HEK293 (cell line): ENCODE measurements around the gene RBM7.
A peak's percentile ranks its signal among the peaks of the same experiment; 100 is the strongest.

Source experiments
- CTCF ChIA-PET: fragments of 350-600 bp; formaldehyde crosslinking; extraction: SDS; loops from one replicate; lab custom pipeline; 2021; ENCODE audit warnings: antibody characterized with exemption; lab: Yijun Ruan, JAX
- POLR2A ChIA-PET: fragments of 300-600 bp; formaldehyde crosslinking; extraction: SDS; loops from one replicate; lab custom pipeline; 2020; ENCODE audit warnings: antibody characterized with exemption, inconsistent platforms; lab: Yijun Ruan, JAX
- H3K27ac ChIP-seq: fragments of 200-500 bp; sonication (Bioruptor generic); 2 replicates; pipeline ENCODE4 v1.5.1; 2014; ENCODE audit warnings: low read depth, low read length, control low read depth, inconsistent platforms; ENCODE audit errors: extremely low read depth
- H3K36me3 ChIP-seq, 2 experiments: fragments of 200-500 bp in 1 of 2; sonication (Bioruptor generic) in 1 of 2; 1 replicate in 1 of 2; 2 replicates in 1 of 2; pipeline ENCODE4 v1.5.1; 2014 to 2017; ENCODE audit warnings: inconsistent platforms in 2 of 2, low read length in 2 of 2; ENCODE audit not compliant: control insufficient read depth in 2 of 2, insufficient read depth in 1 of 2
- H3K4me1 ChIP-seq: fragments of 200-500 bp; sonication (Bioruptor generic); 2 replicates; pipeline ENCODE4 v1.5.1; 2014; ENCODE audit warnings: mild to moderate bottlenecking, low read length, inconsistent platforms; ENCODE audit not compliant: control insufficient read depth, insufficient read depth
- H3K4me3 ChIP-seq: 2 replicates; pipeline ENCODE4 v1.5.1; 2011; ENCODE audit warnings: low read depth, mild to moderate bottlenecking, control low read depth, low read length, moderate library complexity
- H3K9me3 ChIP-seq: fragments of 200-500 bp; sonication (Bioruptor generic); 2 replicates; pipeline ENCODE4 v1.5.1; 2014; ENCODE audit warnings: low read depth, low read length, inconsistent platforms; ENCODE audit not compliant: control insufficient read depth, insufficient read depth
- FEZF1 ChIP-seq: fragments of 450-650 bp; formaldehyde crosslinking; IDR thresholded peaks from 2 replicates; pipeline ENCODE4 v1.5.1; 2016; ENCODE audit warnings: missing biosample characterization, missing genetic modification characterization
- OVOL3 ChIP-seq: fragments of 450-650 bp; formaldehyde crosslinking; IDR thresholded peaks from 2 replicates; pipeline ENCODE4 v1.5.1; 2016; ENCODE audit warnings: missing biosample characterization, missing genetic modification characterization
- RBAK ChIP-seq: fragments of 450-650 bp; formaldehyde crosslinking; IDR thresholded peaks from 2 replicates; pipeline ENCODE4 v1.5.1; 2016; ENCODE audit warnings: missing biosample characterization, missing genetic modification characterization
- SCRT2 ChIP-seq: fragments of 450-650 bp; formaldehyde crosslinking; IDR thresholded peaks from 2 replicates; pipeline ENCODE4 v1.5.1; 2016; ENCODE audit warnings: missing biosample characterization, missing genetic modification characterization
- TRIM28 ChIP-seq: IDR thresholded peaks from 2 replicates; pipeline ENCODE4 v1.6.1; 2011; ENCODE audit warnings: low read length, control low read depth, borderline replicate concordance
- ZBTB1 ChIP-seq: fragments of 450-650 bp; formaldehyde crosslinking; IDR thresholded peaks from 2 replicates; pipeline ENCODE4 v1.5.1; 2016; ENCODE audit warnings: missing biosample characterization, missing genetic modification characterization
- ZNF202 ChIP-seq: fragments of 450-650 bp; formaldehyde crosslinking; IDR thresholded peaks from 2 replicates; pipeline ENCODE4 v1.5.1; 2016; ENCODE audit warnings: missing biosample characterization, missing genetic modification characterization, borderline replicate concordance
- ZNF530 ChIP-seq: fragments of 450-650 bp; formaldehyde crosslinking; IDR thresholded peaks from 2 replicates; pipeline ENCODE4 v1.5.1; 2016; ENCODE audit warnings: low read depth, missing biosample characterization, missing genetic modification characterization
- ZNF548 ChIP-seq: fragments of 450-650 bp; formaldehyde crosslinking; IDR thresholded peaks from 2 replicates; pipeline ENCODE4 v1.5.1; 2016; ENCODE audit warnings: missing biosample characterization, missing genetic modification characterization
- ZNF670 ChIP-seq: fragments of 450-650 bp; formaldehyde crosslinking; IDR thresholded peaks from 2 replicates; pipeline ENCODE4 v1.5.1; 2016; ENCODE audit warnings: missing biosample characterization, missing genetic modification characterization, low read depth
- ZNF777 ChIP-seq: fragments of 450-650 bp; formaldehyde crosslinking; IDR thresholded peaks from 2 replicates; pipeline ENCODE4 v1.5.1; 2017; ENCODE audit warnings: missing biosample characterization, missing genetic modification characterization, borderline replicate concordance
- TF ChIP-seq, protein P1 (sequence below): fragments of 450-650 bp; formaldehyde crosslinking; IDR thresholded peaks from 2 replicates; pipeline ENCODE4 v1.5.1; 2017; ENCODE audit warnings: missing biosample characterization, missing genetic modification characterization
- TF ChIP-seq, protein P2 (sequence below): fragments of 450-650 bp; formaldehyde crosslinking; IDR thresholded peaks from 2 replicates; pipeline ENCODE4 v1.5.1; 2017; ENCODE audit warnings: missing biosample characterization, missing genetic modification characterization
- TF ChIP-seq, protein P3 (sequence below): fragments of 450-650 bp; formaldehyde crosslinking; IDR thresholded peaks from 2 replicates; pipeline ENCODE4 v1.5.1; 2016; ENCODE audit warnings: missing biosample characterization, missing genetic modification characterization
- TF ChIP-seq, protein P4 (sequence below): fragments of 450-650 bp; IDR thresholded peaks from 2 replicates; pipeline ENCODE4 v1.5.1; 2018; ENCODE audit warnings: missing biosample characterization, mild to moderate bottlenecking, missing genetic modification characterization
- TF ChIP-seq, protein P5 (sequence below): fragments of 450-650 bp; formaldehyde crosslinking; IDR thresholded peaks from 2 replicates; pipeline ENCODE4 v1.5.1; 2016; ENCODE audit warnings: missing biosample characterization, missing genetic modification characterization

The RBM7 gene

DNA sequence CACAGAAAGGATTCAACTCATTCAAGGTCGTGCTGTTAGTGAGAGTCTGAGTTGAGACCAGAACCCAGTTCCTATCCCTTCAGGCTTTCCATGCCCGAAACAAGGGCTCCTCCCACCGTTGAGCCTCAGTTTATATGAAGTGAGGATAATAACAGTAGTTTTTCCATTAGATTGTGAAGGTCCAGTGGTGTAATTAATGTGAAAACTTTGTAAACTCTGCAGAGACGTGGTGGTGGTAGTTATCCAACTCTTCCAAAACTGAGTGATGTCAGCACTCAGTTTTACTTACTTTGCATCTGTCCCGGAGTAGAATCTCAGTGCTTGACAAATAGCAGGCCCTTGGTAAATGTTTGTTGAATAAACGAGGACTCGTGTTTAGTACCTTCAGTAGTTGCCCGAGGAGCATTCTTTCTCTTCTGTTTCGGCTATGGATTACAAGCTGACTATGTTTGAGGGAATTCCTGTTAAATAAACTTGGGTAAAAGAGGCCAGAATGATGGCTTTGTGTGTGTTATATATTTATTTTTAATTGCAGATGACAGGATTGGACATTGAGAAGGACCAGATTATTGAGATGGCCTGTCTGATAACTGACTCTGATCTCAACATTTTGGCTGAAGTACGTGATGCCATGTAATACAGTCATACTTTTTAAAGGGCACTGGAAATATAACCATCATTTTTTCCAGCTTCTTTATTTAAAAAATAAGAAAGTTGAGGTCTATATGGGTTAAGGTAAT is 39.8 kb downstream of the RBM7 start (continued):
- no peak for TF ChIP-seq RBAK (tag by site-specific recombination)
- no peak for TF ChIP-seq ZNF670 (tag by site-specific recombination)

DNA sequence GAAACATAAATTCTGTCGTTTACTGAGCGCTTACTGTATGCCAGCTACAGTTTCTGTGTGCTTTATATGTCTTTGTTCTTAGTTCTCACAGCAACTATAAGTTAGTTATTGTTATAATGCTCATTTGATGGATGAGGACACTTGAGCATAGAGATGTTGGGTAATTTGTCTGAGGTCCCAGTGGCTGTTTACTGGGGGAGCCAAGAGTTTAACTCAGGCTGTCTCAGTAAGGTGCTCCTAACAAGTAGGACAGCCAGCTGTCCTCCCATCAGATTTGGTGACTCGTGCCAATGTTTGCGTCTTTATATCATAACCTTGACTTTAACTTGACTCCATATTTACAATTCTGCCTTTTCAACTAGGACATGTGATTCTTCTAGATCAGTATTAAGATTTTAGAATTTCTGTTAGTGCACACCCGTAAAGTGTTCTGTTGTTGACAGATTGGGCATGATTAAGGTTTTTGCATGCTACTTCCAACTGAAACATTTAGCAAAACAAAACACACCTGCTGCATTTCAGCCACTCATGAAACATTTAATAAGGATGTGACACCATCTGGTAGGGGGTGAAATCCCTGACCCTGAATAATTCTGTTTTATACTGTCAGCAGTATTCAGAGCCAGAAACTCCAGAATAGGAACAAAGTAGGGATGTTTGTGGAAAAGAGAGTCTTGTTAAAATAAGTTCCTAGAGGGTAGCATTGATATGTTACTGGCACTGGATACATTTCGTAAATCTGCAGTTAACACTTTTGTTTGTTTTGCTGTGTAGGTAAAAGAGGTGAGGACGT is 40.7 kb downstream of the RBM7 start:
- H3K36me3 ChIP-seq, result peaks cover 0 to 22% of the 10 kb centered on the region in 2 experiments; a peak in 1 of 3 replicates
- CTCF ChIA-PET, result interaction anchor here (0.6 kb wide), 2 partner anchors 39 to 1060 kb away, joined by 3 to 4 read pairs; no protein-coding TSS in a partner anchor
- TF ChIP-seq FEZF1 (tag by site-specific recombination) (no peak), SCRT2 (tag by site-specific recombination) (peak; percentile 56; the same call in 1 of the 2 replicates)
- TF ChIP-seq, protein P1, sequence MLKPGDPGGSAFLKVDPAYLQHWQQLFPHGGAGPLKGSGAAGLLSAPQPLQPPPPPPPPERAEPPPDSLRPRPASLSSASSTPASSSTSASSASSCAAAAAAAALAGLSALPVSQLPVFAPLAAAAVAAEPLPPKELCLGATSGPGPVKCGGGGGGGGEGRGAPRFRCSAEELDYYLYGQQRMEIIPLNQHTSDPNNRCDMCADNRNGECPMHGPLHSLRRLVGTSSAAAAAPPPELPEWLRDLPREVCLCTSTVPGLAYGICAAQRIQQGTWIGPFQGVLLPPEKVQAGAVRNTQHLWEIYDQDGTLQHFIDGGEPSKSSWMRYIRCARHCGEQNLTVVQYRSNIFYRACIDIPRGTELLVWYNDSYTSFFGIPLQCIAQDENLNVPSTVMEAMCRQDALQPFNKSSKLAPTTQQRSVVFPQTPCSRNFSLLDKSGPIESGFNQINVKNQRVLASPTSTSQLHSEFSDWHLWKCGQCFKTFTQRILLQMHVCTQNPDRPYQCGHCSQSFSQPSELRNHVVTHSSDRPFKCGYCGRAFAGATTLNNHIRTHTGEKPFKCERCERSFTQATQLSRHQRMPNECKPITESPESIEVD (tag by site-specific recombination), result peak; percentile 89
- TF ChIP-seq, protein P2, sequence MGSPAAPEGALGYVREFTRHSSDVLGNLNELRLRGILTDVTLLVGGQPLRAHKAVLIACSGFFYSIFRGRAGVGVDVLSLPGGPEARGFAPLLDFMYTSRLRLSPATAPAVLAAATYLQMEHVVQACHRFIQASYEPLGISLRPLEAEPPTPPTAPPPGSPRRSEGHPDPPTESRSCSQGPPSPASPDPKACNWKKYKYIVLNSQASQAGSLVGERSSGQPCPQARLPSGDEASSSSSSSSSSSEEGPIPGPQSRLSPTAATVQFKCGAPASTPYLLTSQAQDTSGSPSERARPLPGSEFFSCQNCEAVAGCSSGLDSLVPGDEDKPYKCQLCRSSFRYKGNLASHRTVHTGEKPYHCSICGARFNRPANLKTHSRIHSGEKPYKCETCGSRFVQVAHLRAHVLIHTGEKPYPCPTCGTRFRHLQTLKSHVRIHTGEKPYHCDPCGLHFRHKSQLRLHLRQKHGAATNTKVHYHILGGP (tag by site-specific recombination), result peak; percentile 65; the same call in 1 of the 2 replicates
- TF ChIP-seq, protein P3, sequence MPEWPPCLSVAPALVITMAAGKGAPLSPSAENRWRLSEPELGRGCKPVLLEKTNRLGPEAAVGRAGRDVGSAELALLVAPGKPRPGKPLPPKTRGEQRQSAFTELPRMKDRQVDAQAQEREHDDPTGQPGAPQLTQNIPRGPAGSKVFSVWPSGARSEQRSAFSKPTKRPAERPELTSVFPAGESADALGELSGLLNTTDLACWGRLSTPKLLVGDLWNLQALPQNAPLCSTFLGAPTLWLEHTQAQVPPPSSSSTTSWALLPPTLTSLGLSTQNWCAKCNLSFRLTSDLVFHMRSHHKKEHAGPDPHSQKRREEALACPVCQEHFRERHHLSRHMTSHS, result no peak
- TF ChIP-seq, protein P4, sequence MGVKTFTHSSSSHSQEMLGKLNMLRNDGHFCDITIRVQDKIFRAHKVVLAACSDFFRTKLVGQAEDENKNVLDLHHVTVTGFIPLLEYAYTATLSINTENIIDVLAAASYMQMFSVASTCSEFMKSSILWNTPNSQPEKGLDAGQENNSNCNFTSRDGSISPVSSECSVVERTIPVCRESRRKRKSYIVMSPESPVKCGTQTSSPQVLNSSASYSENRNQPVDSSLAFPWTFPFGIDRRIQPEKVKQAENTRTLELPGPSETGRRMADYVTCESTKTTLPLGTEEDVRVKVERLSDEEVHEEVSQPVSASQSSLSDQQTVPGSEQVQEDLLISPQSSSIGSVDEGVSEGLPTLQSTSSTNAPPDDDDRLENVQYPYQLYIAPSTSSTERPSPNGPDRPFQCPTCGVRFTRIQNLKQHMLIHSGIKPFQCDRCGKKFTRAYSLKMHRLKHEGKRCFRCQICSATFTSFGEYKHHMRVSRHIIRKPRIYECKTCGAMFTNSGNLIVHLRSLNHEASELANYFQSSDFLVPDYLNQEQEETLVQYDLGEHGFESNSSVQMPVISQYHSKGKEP (tag by site-specific recombination), result 0 out of 2 replicates have a peak, but pooled peaks have one; percentile 14
- H3K4me1 ChIP-seq, result no peaks in the 10 kb centered on the region; the same call in 1 of the 2 replicates
- H3K4me3 ChIP-seq, result peak overlapping the region; percentile 11
- H3K9me3 ChIP-seq, result no peaks in the 10 kb centered on the region
- POLR2A ChIA-PET, result no interaction called here
- H3K27ac ChIP-seq, result no peak overlapping the region

DNA sequence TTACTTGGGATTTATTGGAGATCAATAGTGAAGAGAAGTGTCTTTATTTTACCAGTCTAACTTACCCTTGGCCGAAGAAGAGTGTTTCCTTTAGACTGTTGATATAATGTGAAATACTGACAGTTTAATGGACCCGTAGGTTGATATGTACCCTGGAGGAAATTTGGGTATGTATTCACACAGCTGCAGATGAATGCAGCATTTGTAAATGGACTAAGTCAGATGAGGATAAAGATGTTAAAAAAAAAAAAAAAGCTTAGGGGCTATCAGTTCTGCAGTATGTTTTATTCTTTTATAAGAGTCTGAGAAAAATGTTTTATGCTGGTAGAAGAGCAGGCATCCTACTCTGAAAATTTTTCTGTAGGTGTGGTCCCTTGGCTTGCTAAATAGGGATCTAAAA is 41.5 kb downstream of the RBM7 start:
- CTCF ChIA-PET, result interaction anchor here (0.6 kb wide), 1 partner anchor 39 kb away, joined by 4 read pairs; no protein-coding TSS in a partner anchor
- Histone ChIP-seq H3K4me1 (no peaks in the 10 kb centered on the region; the same call in 1 of the 2 replicates), H3K27ac (no peak overlapping the region), H3K9me3 (no peaks in the 10 kb centered on the region), H3K36me3 (peaks cover 0 to 27% of the 10 kb centered on the region in 2 experiments; a peak in 1 of 3 replicates), H3K4me3 (no peak overlapping the region)
- POLR2A ChIA-PET, result interaction anchor here (0.6 kb wide), 1 partner anchor 230 kb away, joined by 3 read pairs; no protein-coding TSS in a partner anchor
- TF ChIP-seq ZNF202 (tag by site-specific recombination), result no peak
- no peak for TF ChIP-seq OVOL3
- no peak for TF ChIP-seq ZBTB1
- no peak for TF ChIP-seq ZNF530
- TF ChIP-seq RBAK (tag by site-specific recombination), result no peak
- TF ChIP-seq, protein P5, sequence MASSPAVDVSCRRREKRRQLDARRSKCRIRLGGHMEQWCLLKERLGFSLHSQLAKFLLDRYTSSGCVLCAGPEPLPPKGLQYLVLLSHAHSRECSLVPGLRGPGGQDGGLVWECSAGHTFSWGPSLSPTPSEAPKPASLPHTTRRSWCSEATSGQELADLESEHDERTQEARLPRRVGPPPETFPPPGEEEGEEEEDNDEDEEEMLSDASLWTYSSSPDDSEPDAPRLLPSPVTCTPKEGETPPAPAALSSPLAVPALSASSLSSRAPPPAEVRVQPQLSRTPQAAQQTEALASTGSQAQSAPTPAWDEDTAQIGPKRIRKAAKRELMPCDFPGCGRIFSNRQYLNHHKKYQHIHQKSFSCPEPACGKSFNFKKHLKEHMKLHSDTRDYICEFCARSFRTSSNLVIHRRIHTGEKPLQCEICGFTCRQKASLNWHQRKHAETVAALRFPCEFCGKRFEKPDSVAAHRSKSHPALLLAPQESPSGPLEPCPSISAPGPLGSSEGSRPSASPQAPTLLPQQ, result no peak
- no peak for TF ChIP-seq ZNF777 (tag by site-specific recombination)
- TF ChIP-seq ZNF548, result no peak
- no peak for TF ChIP-seq ZNF670 (tag by site-specific recombination)
- TF ChIP-seq, protein P2 (tag by site-specific recombination), result no peak
- TF ChIP-seq TRIM28, result no peak
